AG04450 (cell line): ENCODE results near the gene CMTM6. TPM values are rescaled to one million over a fixed set of nuclear protein-coding genes. Genes with fewer than 3 reads are reported as not detected.
A peak's percentile ranks its signal among the peaks of the same experiment; 100 is the strongest.

Source experiments
- CTCF ChIA-PET: fragments of 300-600, 350-600 bp; formaldehyde crosslinking; extraction: SDS; loops from one replicate; lab custom pipeline; 2022; ENCODE audit warnings: antibody characterized with exemption, inconsistent platforms; lab: Charles Lee
- POLR2A ChIA-PET: fragments of 350-600 bp; formaldehyde crosslinking; extraction: SDS; loops from one replicate; lab custom pipeline; 2021; ENCODE audit warnings: antibody characterized with exemption, inconsistent platforms; lab: Yijun Ruan, JAX
- DNase-seq: peaks from one replicate; pipeline ENCODE4 v3.0.0-alpha.2; 2011; ENCODE audit warnings: low read depth, low spot score
- H3K27ac ChIP-seq: one replicate; pipeline ENCODE4 v1.5.1; 2012; ENCODE audit warnings: low read depth, low read length, control low read depth
- H3K27me3 ChIP-seq: one replicate; pipeline ENCODE4 v1.6.0; 2012; ENCODE audit warnings: low read length; ENCODE audit not compliant: control insufficient read depth, insufficient read depth
- H3K4me3 ChIP-seq: 2 replicates; pipeline ENCODE4 v1.5.1; 2011; ENCODE audit warnings: mild to moderate bottlenecking, low read depth, low read length, control low read depth
- H3K9me3 ChIP-seq: 2 replicates; pipeline ENCODE4 v1.5.1; 2012; ENCODE audit warnings: low read length; ENCODE audit not compliant: control insufficient read depth, insufficient read depth
- CTCF ChIP-seq: IDR thresholded peaks from 2 replicates; pipeline ENCODE4 v1.5.1; 2011; ENCODE audit warnings: low read depth, low read length, control low read depth, inconsistent platforms
- polyA plus RNA-seq: library from polyadenylated mRNA; depleted of rRNA; stranded (reverse); fragments of >200 nt; gene quantifications from 2 replicates; pipeline ENCODE4 v1.2.3, GENCODE V29; 2011

Gene CMTM6
- polyA plus RNA-seq, 1 experiment, result 76.3 TPM

GRCh38 chr3:32455609-32456428 is 46.8 kb downstream of the CMTM6 start:
- POLR2A ChIA-PET, result no interaction called here
- TF ChIP-seq CTCF, result no peak
- CTCF ChIA-PET, result interaction anchor here (1.0 to 5.5 kb wide), 2 partner anchors 12 to 158 kb away, joined by 7 to 56 read pairs; no protein-coding TSS in a partner anchor
- no peaks in the 10 kb centered on the region for H3K27me3 ChIP-seq
- H3K9me3 ChIP-seq, result no peaks in the 10 kb centered on the region; the same call in 1 of the 2 replicates
- H3K4me3 ChIP-seq, result no peak overlapping the region
- H3K27ac ChIP-seq, result no peak overlapping the region
- no peak for DNase-seq

GRCh38 chr3:32454731-32455608 is 47.7 kb downstream of the CMTM6 start:
- H3K4me3 ChIP-seq, result no peak overlapping the region
- no peak for TF ChIP-seq CTCF
- no peak for DNase-seq
- POLR2A ChIA-PET, result no interaction called here
- H3K9me3 ChIP-seq, result no peaks in the 10 kb centered on the region; the same call in 1 of the 2 replicates
- H3K27ac ChIP-seq, result no peak overlapping the region
- CTCF ChIA-PET, result interaction anchor here (0.7 to 5.5 kb wide), 5 partner anchors 12 to 279 kb away, joined by 3 to 56 read pairs (median 4); partner anchors contain the start of gene CMTM6
- no peaks in the 10 kb centered on the region for H3K27me3 ChIP-seq

- TF ChIP-seq CTCF, result no peak
- Histone ChIP-seq H3K27ac (no peak overlapping the region), H3K4me3 (no peak overlapping the region), H3K9me3 (no peaks in the 10 kb centered on the region; the same call in 1 of the 2 replicates), H3K27me3 (no peaks in the 10 kb centered on the region)
- no peak for DNase-seq
- POLR2A ChIA-PET, result no interaction called here
- CTCF ChIA-PET, result interaction anchor here (0.7 to 5.5 kb wide), 4 partner anchors 11 to 278 kb away, joined by 3 to 56 read pairs (median 4); partner anchors contain the start of gene CMTM6
Measured at GRCh38 chr3:32454111-32454510, 48.5 kb downstream of the CMTM6 start.

GRCh38 chr3:32453346-32453745 is 49.3 kb downstream of the CMTM6 start:
- DNase-seq, result peak; percentile 77
- Histone ChIP-seq H3K9me3 (no peaks in the 10 kb centered on the region; the same call in 1 of the 2 replicates), H3K27me3 (no peaks in the 10 kb centered on the region), H3K4me3 (no peak overlapping the region), H3K27ac (peak overlapping the region; percentile 75)
- TF ChIP-seq CTCF, result no peak
- POLR2A ChIA-PET, result no interaction called here
- CTCF ChIA-PET, result interaction anchor here (5.5 kb wide), 1 partner anchor 15 kb away, joined by 56 read pairs; no protein-coding TSS in a partner anchor
